Measurements from ENCODE around the gene DIMT1. TPM values are rescaled to one million over a fixed set of nuclear protein-coding genes. Genes with fewer than 3 reads are reported as not detected.

The DIMT1 gene
- total RNA-seq, 2 experiments from 2014 or later: 46.9 to 48.9 TPM

Other genes with a start within 250 kb of the DIMT1 start
- gene KIF2A, start 97.7 kb downstream of the DIMT1 start, total RNA-seq: 100 to 1,000 TPM; 209 TPM
- 10 to 100 TPM; 55.4 to 59.2 TPM for gene IPO11, start 8.9 kb upstream of the DIMT1 start, total RNA-seq
- under 1 TPM; 0.34 to 0.40 TPM for gene LRRC70, start 174.9 kb upstream of the DIMT1 start, total RNA-seq

Measured in activated CD4-positive, alpha-beta memory T cell treated with anti-CD3 and anti-CD28 coated beads for 36 hours (primary cell).